Erythroblast (primary cell): ENCODE results near the gene EHMT1.

Experiments
- GATA1 ChIP-seq: IDR thresholded peaks from 2 replicates; pipeline ENCODE4 v1.6.1; 2011; ENCODE audit warnings: low read depth, mild to moderate bottlenecking, control low read depth, low read length, moderate library complexity
- POLR2A ChIP-seq: IDR thresholded peaks from 2 replicates; pipeline ENCODE4 v1.6.1; 2011; ENCODE audit warnings: mild to moderate bottlenecking, low read length

GRCh38 chr9:137607141-137607857 is 11.5 kb upstream of the EHMT1 start:
- no peak for TF ChIP-seq POLR2A
- no peak for TF ChIP-seq GATA1
